Breast epithelium (tissue), 4 donors: ENCODE results near the gene FNDC5. TPM values are rescaled to one million over a fixed set of nuclear protein-coding genes. Genes with fewer than 3 reads are reported as not detected.

ENCODE experiments used
- DNase-seq, 2 donors: peaks; one replicate each; pipeline ENCODE4 v3.0.0-alpha.2; 2019; ENCODE audit warnings: low spot score in 2 of 2
- H3K27ac ChIP-seq, 2 donors: fragments of 200-600 bp; sonication (generic) in 1 of 2; one replicate each; pipeline ENCODE4 v1.5.1; 2016 to 2019; ENCODE audit warnings: mild to moderate bottlenecking in 1 of 2
- H3K27me3 ChIP-seq, 2 donors: fragments of 200-600 bp; sonication (generic) in 1 of 2; one replicate each; pipeline versions ENCODE4 v1.5.1 to v1.6.0; 2017 to 2019; ENCODE audit warnings: control low read depth in 1 of 2, mild to moderate bottlenecking in 1 of 2
- H3K36me3 ChIP-seq: fragments of 200-600 bp; one replicate; pipeline ENCODE4 v1.5.1; 2019
- H3K4me1 ChIP-seq, 2 donors: fragments of 200-600 bp; sonication (generic); one replicate each; pipeline ENCODE4 v1.5.1; 2016 to 2019; ENCODE audit warnings: control low read depth in 1 of 2
- H3K4me3 ChIP-seq, 3 donors: fragments of 200-600 bp; sonication (generic); 1 replicate in 2 of 3; 2 replicates in 1 of 3; pipeline ENCODE4 v1.5.1; 2016 to 2019; ENCODE audit warnings: mild to moderate bottlenecking in 3 of 3, moderate library complexity in 2 of 3
- H3K9me3 ChIP-seq, 2 donors: fragments of 200-600 bp; sonication (generic) in 1 of 2; one replicate each; pipeline ENCODE4 v1.5.1; 2016 to 2019; ENCODE audit warnings: control low read depth in 1 of 2
- CTCF ChIP-seq, 3 donors: fragments of 450-650 bp; IDR thresholded peaks; one replicate each; pipeline ENCODE4 v1.5.1; 2016 to 2017; ENCODE audit warnings: antibody characterized with exemption in 3 of 3, mild to moderate bottlenecking in 3 of 3, moderate library complexity in 3 of 3
- POLR2A ChIP-seq: fragments of 450-650 bp; IDR thresholded peaks from one replicate; pipeline ENCODE4 v1.6.1; 2016; ENCODE audit warnings: antibody characterized with exemption, mild to moderate bottlenecking, moderate library complexity
- POLR2AphosphoS5 ChIP-seq, 3 donors: sonication (generic); formaldehyde crosslinking; IDR thresholded peaks; one replicate each; pipeline ENCODE4 v1.6.1; 2017; ENCODE audit warnings: antibody characterized with exemption in 3 of 3
- intact Hi-C: fragments of 100-400 bp; cut with DNase I; formaldehyde crosslinking; loops from one replicate; pipeline ENCODE4 v1.15.1; 2023; ENCODE audit warnings: low total_unique reads
- total RNA-seq, 3 donors: library from RNA; depleted of rRNA; stranded (reverse); fragments of >200 nt; gene quantifications; one replicate each; pipeline ENCODE4 v1.1.0, GENCODE V29; 2016

FNDC5 gene
- total RNA-seq, 3 donors from 2014 or later, result 0.59 to 0.96 TPM; not detected in 1

- Histone ChIP-seq H3K4me3 (peak overlapping the region; percentile 52 to 99 (median 78)), H3K4me1 (peaks cover 3 to 4% of the 10 kb centered on the region in 2 donors), H3K36me3 (no peaks in the 10 kb centered on the region), H3K9me3 (no peaks in the 10 kb centered on the region), H3K27ac (peak overlapping the region; percentile 54 to 72), H3K27me3 (no peaks in the 10 kb centered on the region)
- intact Hi-C loops, result no loop called here
- no peak for TF ChIP-seq POLR2AphosphoS5 (IDR thresholded peaks at IDR 0.05)
- no peak for TF ChIP-seq POLR2A
- TF ChIP-seq CTCF (IDR thresholded peaks at IDR 0.05), result no peak
- DNase-seq, result no peak
Observed at GRCh38 chr1:32900371-32900955, 29.8 kb upstream of the FNDC5 start.

- TF ChIP-seq CTCF (IDR thresholded peaks at IDR 0.05) (no peak), POLR2AphosphoS5 (IDR thresholded peaks at IDR 0.05) (no peak), POLR2A (no peak)
- no peaks in the 10 kb centered on the region for H3K27me3 ChIP-seq
- H3K4me1 ChIP-seq, result peaks cover 3 to 4% of the 10 kb centered on the region in 2 donors
- DNase-seq, result no peak
- H3K4me3 ChIP-seq, result no peak overlapping the region
- no peak overlapping the region for H3K27ac ChIP-seq
- no peaks in the 10 kb centered on the region for H3K9me3 ChIP-seq
- intact Hi-C loops, result no loop called here
- H3K36me3 ChIP-seq, result no peaks in the 10 kb centered on the region
Observed at GRCh38 chr1:32899586-32900296, 29.0 kb upstream of the FNDC5 start.

- no peak for DNase-seq
- TF ChIP-seq POLR2AphosphoS5 (IDR thresholded peaks at IDR 0.05), result no peak
- TF ChIP-seq CTCF (IDR thresholded peaks at IDR 0.05), result no peak
- no peak for TF ChIP-seq POLR2A
- H3K36me3 ChIP-seq, result no peaks in the 10 kb centered on the region
- H3K27ac ChIP-seq, result no peak overlapping the region
- H3K9me3 ChIP-seq, result no peaks in the 10 kb centered on the region
- peaks cover 3 to 4% of the 10 kb centered on the region in 2 donors for H3K4me1 ChIP-seq
- no peaks in the 10 kb centered on the region for H3K27me3 ChIP-seq
- no peak overlapping the region for H3K4me3 ChIP-seq
- intact Hi-C loops, result no loop called here
Observed at GRCh38 chr1:32898958-32899357, 28.2 kb upstream of the FNDC5 start.

GRCh38 chr1:32898056-32898455 lies 27.3 kb upstream of the FNDC5 start:
- no peak overlapping the region for H3K27ac ChIP-seq
- H3K4me1 ChIP-seq, result peaks cover 4% of the 10 kb centered on the region in 2 donors
- no peak overlapping the region for H3K4me3 ChIP-seq
- TF ChIP-seq CTCF (IDR thresholded peaks at IDR 0.05), result no peak
- TF ChIP-seq POLR2AphosphoS5 (IDR thresholded peaks at IDR 0.05), result no peak
- TF ChIP-seq POLR2A, result no peak
- no peaks in the 10 kb centered on the region for H3K9me3 ChIP-seq
- no peak for DNase-seq
- no peaks in the 10 kb centered on the region for H3K36me3 ChIP-seq
- H3K27me3 ChIP-seq, result no peaks in the 10 kb centered on the region
- intact Hi-C loops, result no loop called here
